ENCODE measurements around the gene DCC. TPM values are rescaled to one million over a fixed set of nuclear protein-coding genes. Genes with fewer than 3 reads are reported as not detected.

Gene DCC
- total and polyA plus RNA-seq, 12 donors, result under 0.01 to 0.89 (median 0.09) TPM; not detected in 8

- Histone ChIP-seq H3K4me3 (no peak overlapping the region), H3K36me3 (no peaks in the 10 kb centered on the region), H3K4me1 (no peaks in the 10 kb centered on the region), H3K9me3 (no peaks in the 10 kb centered on the region), H3K27me3 (no peaks in the 10 kb centered on the region), H3K27ac (no peak overlapping the region)
- no peak for TF ChIP-seq CTCF (IDR thresholded peaks at IDR 0.05)
- 82% methylated on average over 2 of the region's 2 CpGs for WGBS, 2 donors
- DNase-seq (no peak), ATAC-seq (no peak)
- intact Hi-C loops (cut with DNase I), result no loop called here
Measured at GRCh38 chr18:52970686-52971085, 630.7 kb downstream of the DCC start.

- no peaks in the 10 kb centered on the region for H3K4me1 ChIP-seq
- H3K27ac ChIP-seq, result no peak overlapping the region
- H3K4me3 ChIP-seq, result no peak overlapping the region
- WGBS, 2 donors, result 45 to 72% methylated on average over 2 of the region's 2 CpGs
- no peaks in the 10 kb centered on the region for H3K36me3 ChIP-seq
- no peaks in the 10 kb centered on the region for H3K9me3 ChIP-seq
- TF ChIP-seq CTCF (IDR thresholded peaks at IDR 0.05), result no peak
- H3K27me3 ChIP-seq, result no peaks in the 10 kb centered on the region
- DNase-seq (no peak), ATAC-seq (no peak)
- intact Hi-C loops (cut with DNase I), result no loop called here
Measured at GRCh38 chr18:52971097-52971496, 631.1 kb downstream of the DCC start.

- no peak for TF ChIP-seq CTCF (IDR thresholded peaks at IDR 0.05)
- DNase-seq (no peak), ATAC-seq (no peak)
- H3K36me3 ChIP-seq, result no peaks in the 10 kb centered on the region
- 52 to 57% methylated on average over 6 of the region's 6 CpGs for WGBS, 2 donors
- no peak overlapping the region for H3K27ac ChIP-seq
- H3K9me3 ChIP-seq, result no peaks in the 10 kb centered on the region
- no peaks in the 10 kb centered on the region for H3K27me3 ChIP-seq
- H3K4me3 ChIP-seq, result no peak overlapping the region
- intact Hi-C loops (cut with DNase I), result loop anchor here in 1 of 10 donors (10.0 kb wide), 1 partner anchor 65 kb away; no protein-coding TSS in a partner anchor
- H3K4me1 ChIP-seq, result no peaks in the 10 kb centered on the region
Measured at GRCh38 chr18:52979892-52980291, 639.9 kb downstream of the DCC start.

GRCh38 chr18:52991246-52991645 lies 651.2 kb downstream of the DCC start:
- Histone ChIP-seq H3K4me1 (no peaks in the 10 kb centered on the region), H3K9me3 (no peaks in the 10 kb centered on the region), H3K36me3 (no peaks in the 10 kb centered on the region), H3K27ac (no peak overlapping the region), H3K4me3 (no peak overlapping the region), H3K27me3 (no peaks in the 10 kb centered on the region)
- DNase-seq (no peak), ATAC-seq (no peak)
- no peak for TF ChIP-seq CTCF (IDR thresholded peaks at IDR 0.05)
- intact Hi-C loops (cut with DNase I), result no loop called here
- WGBS, 2 donors, result 65 to 93% methylated on average over 1 of the region's 1 CpG
